ENCODE results near the gene DHH. TPM values are rescaled to one million over a fixed set of nuclear protein-coding genes. Genes with fewer than 3 reads are reported as not detected.

Gene DHH
- polyA plus RNA-seq, 3 donors: not detected

DNA sequence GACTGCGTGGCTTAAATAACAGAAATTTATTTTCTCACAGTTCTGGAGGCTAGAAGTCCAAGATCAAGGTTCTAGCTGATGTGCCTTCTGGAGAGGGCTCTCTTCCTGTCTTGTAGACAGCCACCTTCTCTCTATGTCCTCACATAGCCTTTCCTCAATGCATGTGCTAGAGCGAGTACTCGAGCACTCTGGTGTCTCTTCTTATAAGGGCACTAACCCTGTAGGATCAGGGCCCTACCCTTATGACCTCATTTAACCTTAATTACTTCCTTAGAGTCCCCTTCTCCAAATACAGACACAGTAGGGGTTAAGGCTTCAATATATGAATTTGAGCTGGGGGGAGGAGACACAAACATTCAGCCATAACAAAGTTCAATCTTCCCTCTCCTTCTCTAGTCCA, 10.2 kb downstream of the DHH start:
- DNase-seq: no peak
- Mint-ChIP-seq H3K4me3 (no peak overlapping the region), H3K36me3 (no peaks in the 10 kb centered on the region), H3K4me1 (peaks cover 9% of the 10 kb centered on the region), H3K27ac (no peak overlapping the region), H3K27me3 (ENCODE audit: low read depth in 3 of 3) (peaks cover 23 to 46% (median 24%) of the 10 kb centered on the region in 3 donors), H3K9me3 (peaks cover 0 to 15% (median 5%) of the 10 kb centered on the region in 7 donors)
- Histone ChIP-seq H3K36me3 (replicated peaks in 1 of 2; ENCODE audit: control insufficient read depth in 1 of 2, insufficient read depth in 2 of 2, low read length in 2 of 2) (no peaks in the 10 kb centered on the region), H2AFZ (ENCODE audit: insufficient read depth, low read depth, low read length, poor library complexity, severe bottlenecking) (no peak overlapping the region), H3K4me1 (ENCODE audit: control insufficient read depth in 1 of 2, insufficient read depth in 2 of 2, low read length in 2 of 2) (peaks cover 9 to 10% of the 10 kb centered on the region in 2 donors), H3K4me3 (replicated peaks in 1 of 3; ENCODE audit: low read depth in 2 of 3, low read length in 3 of 3) (no peak overlapping the region), H3K4me2 (replicated peaks; ENCODE audit: extremely low read depth, low read length, poor library complexity, severe bottlenecking) (no peak overlapping the region), H4K20me1 (ENCODE audit: insufficient read depth, low read length) (no peaks in the 10 kb centered on the region), H3K9me3 (replicated peaks in 1 of 2; ENCODE audit: control insufficient read depth in 1 of 2, insufficient read depth in 1 of 2, low read length in 2 of 2) (no peaks in the 10 kb centered on the region), H3K27ac (ENCODE audit: low read depth in 1 of 2, low read length in 2 of 2) (no peak overlapping the region), H3K79me2 (ENCODE audit: insufficient read depth, low read length) (no peaks in the 10 kb centered on the region), H3K27me3 (ENCODE audit: control insufficient read depth in 2 of 2, insufficient read depth in 2 of 2, low read length in 2 of 2) (peaks cover 14 to 26% of the 10 kb centered on the region in 2 donors), H3K9ac (ENCODE audit: insufficient read depth, low read length, poor library complexity, severe bottlenecking) (no peak overlapping the region)
- WGBS (ENCODE audit: insufficient coverage): 100% methylated on average over 2 of the region's 3 CpGs
- TF ChIP-seq CTCF (IDR thresholded peaks at IDR 0.05): no peak
- intact Hi-C loops (cut with micrococcal nuclease): no loop called here

- WGBS (ENCODE audit: insufficient coverage): 100% methylated on average over 1 of the region's 1 CpG
- no peak for DNase-seq
These were observed 14.8 kb downstream of the DHH start for GRCh38 chr12:49079793-49080192.

More at GRCh38 chr12:49079793-49080192, 14.8 kb downstream of the DHH start:
- H3K27me3 Mint-ChIP-seq (ENCODE audit: low read depth in 3 of 3): peaks cover 4 to 18% (median 4%) of the 10 kb centered on the region in 3 donors
- Histone ChIP-seq H3K27me3 (ENCODE audit: control insufficient read depth in 2 of 2, insufficient read depth in 2 of 2, low read length in 2 of 2) (peaks cover 0 to 2% of the 10 kb centered on the region in 2 donors), H3K4me1 (ENCODE audit: control insufficient read depth in 1 of 2, insufficient read depth in 2 of 2, low read length in 2 of 2) (no peaks in the 10 kb centered on the region), H3K79me2 (ENCODE audit: insufficient read depth, low read length) (no peaks in the 10 kb centered on the region), H3K9ac (ENCODE audit: insufficient read depth, low read length, poor library complexity, severe bottlenecking) (no peak overlapping the region), H3K36me3 (replicated peaks in 1 of 2; ENCODE audit: control insufficient read depth in 1 of 2, insufficient read depth in 2 of 2, low read length in 2 of 2) (no peaks in the 10 kb centered on the region), H3K9me3 (replicated peaks in 1 of 2; ENCODE audit: control insufficient read depth in 1 of 2, insufficient read depth in 1 of 2, low read length in 2 of 2) (no peaks in the 10 kb centered on the region), H3K4me2 (replicated peaks; ENCODE audit: extremely low read depth, low read length, poor library complexity, severe bottlenecking) (no peak overlapping the region), H3K4me3 (replicated peaks in 1 of 3; ENCODE audit: low read depth in 2 of 3, low read length in 3 of 3) (no peak overlapping the region), H4K20me1 (ENCODE audit: insufficient read depth, low read length) (no peaks in the 10 kb centered on the region), H2AFZ (ENCODE audit: insufficient read depth, low read depth, low read length, poor library complexity, severe bottlenecking) (no peak overlapping the region), H3K27ac (ENCODE audit: low read depth in 1 of 2, low read length in 2 of 2) (no peak overlapping the region)
- intact Hi-C loops (cut with micrococcal nuclease): no loop called here
- H3K4me1 Mint-ChIP-seq: no peaks in the 10 kb centered on the region
- no peaks in the 10 kb centered on the region for H3K36me3 Mint-ChIP-seq
- H3K4me3 Mint-ChIP-seq: no peak overlapping the region
- TF ChIP-seq CTCF (IDR thresholded peaks at IDR 0.05): no peak
- H3K27ac Mint-ChIP-seq: no peak overlapping the region
- peaks cover 0 to 8% (median 4%) of the 10 kb centered on the region in 7 donors for H3K9me3 Mint-ChIP-seq
